ENCODE data around the gene RAVER1. TPM values are rescaled to one million over a fixed set of nuclear protein-coding genes. Genes with fewer than 3 reads are reported as not detected.

RAVER1 gene
- total RNA-seq, 3 donors from 2014 or later, result 10.7 to 17.7 (median 12.3) TPM

DNA sequence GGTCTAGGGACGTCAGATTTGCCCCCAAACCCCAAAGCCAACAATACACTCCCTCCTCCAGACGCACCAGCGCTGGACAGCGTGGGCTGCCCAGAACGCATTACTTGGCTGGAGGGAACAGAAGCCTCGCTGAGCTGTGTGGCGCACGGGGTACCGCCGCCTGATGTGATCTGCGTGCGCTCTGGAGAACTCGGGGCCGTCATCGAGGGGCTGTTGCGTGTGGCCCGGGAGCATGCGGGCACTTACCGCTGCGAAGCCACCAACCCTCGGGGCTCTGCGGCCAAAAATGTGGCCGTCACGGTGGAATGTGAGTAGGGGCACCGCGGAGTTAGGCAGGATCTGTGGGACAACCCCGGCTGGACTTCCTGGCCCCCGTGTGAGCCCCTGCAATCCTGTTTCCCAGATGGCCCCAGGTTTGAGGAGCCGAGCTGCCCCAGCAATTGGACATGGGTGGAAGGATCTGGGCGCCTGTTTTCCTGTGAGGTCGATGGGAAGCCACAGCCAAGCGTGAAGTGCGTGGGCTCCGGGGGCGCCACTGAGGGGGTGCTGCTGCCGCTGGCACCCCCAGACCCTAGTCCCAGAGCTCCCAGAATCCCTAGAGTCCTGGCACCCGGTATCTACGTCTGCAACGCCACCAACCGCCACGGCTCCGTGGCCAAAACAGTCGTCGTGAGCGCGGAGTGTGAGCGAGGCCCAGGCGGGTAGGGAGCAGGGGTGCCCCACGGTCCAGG is 39.5 kb downstream of the RAVER1 start:
- intact Hi-C loops (cut with DNase I; ENCODE audit: low total_unique reads), result no loop called here
- H3K36me3 ChIP-seq, result no peaks in the 10 kb centered on the region
- DNase-seq (ENCODE audit: low spot score in 2 of 2), result no peak
- peak overlapping the region in 2 of 3 donors; percentile 54 to 72 for H3K4me3 ChIP-seq
- peaks cover 24 to 77% of the 10 kb centered on the region in 2 donors for H3K27me3 ChIP-seq
- TF ChIP-seq, protein P1, sequence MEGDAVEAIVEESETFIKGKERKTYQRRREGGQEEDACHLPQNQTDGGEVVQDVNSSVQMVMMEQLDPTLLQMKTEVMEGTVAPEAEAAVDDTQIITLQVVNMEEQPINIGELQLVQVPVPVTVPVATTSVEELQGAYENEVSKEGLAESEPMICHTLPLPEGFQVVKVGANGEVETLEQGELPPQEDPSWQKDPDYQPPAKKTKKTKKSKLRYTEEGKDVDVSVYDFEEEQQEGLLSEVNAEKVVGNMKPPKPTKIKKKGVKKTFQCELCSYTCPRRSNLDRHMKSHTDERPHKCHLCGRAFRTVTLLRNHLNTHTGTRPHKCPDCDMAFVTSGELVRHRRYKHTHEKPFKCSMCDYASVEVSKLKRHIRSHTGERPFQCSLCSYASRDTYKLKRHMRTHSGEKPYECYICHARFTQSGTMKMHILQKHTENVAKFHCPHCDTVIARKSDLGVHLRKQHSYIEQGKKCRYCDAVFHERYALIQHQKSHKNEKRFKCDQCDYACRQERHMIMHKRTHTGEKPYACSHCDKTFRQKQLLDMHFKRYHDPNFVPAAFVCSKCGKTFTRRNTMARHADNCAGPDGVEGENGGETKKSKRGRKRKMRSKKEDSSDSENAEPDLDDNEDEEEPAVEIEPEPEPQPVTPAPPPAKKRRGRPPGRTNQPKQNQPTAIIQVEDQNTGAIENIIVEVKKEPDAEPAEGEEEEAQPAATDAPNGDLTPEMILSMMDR (IDR thresholded peaks at IDR 0.05), result no peak
- TF ChIP-seq POLR2AphosphoS5 (IDR thresholded peaks at IDR 0.05) (no peak), POLR2A (IDR thresholded peaks at IDR 0.05) (no peak)
- H3K9me3 ChIP-seq, result no peaks in the 10 kb centered on the region
- peaks cover 27 to 33% of the 10 kb centered on the region in 2 donors for H3K4me1 ChIP-seq
- H3K27ac ChIP-seq, result no peak overlapping the region

DNA sequence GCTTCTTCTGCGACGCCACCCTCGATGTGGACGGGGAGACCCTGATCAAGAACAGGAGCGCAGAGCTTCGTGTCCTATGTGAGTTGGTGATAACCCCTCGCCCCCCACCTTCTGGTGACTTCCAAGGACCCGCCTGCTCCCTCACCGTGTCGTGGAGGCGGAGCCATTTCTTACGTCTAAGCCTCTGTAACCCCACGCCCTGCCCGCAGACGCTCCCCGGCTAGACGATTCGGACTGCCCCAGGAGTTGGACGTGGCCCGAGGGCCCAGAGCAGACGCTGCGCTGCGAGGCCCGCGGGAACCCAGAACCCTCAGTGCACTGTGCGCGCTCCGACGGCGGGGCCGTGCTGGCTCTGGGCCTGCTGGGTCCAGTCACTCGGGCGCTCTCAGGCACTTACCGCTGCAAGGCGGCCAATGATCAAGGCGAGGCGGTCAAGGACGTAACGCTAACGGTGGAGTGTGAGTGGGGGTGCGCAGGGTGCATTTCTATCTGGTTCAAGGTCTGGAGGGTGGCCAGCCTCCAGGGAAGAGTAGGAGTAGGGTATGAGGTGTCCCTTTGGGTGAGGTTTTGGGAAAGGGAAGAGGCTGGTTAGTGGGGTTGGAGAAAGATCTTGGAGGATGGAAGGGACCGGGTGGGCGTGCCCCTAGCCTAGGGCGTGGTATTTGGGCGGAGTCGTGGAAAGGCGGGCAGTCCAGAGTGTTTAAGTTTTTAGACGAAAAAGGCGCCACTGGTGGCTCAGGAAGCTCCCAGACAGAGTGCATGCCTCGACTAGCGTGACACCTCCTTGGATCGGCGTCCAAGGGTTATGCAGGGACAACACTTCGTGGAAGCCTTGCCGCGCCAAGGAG is 40.3 kb downstream of the RAVER1 start:
- TF ChIP-seq, protein P1 (IDR thresholded peaks at IDR 0.05), result no peak
- intact Hi-C loops (cut with DNase I; ENCODE audit: low total_unique reads), result no loop called here
- no peaks in the 10 kb centered on the region for H3K36me3 ChIP-seq
- peaks cover 24 to 83% of the 10 kb centered on the region in 2 donors for H3K27me3 ChIP-seq
- H3K9me3 ChIP-seq, result no peaks in the 10 kb centered on the region
- DNase-seq (ENCODE audit: low spot score in 2 of 2), result no peak
- peak overlapping the region in 1 of 2 donors; percentile 52 for H3K27ac ChIP-seq
- H3K4me3 ChIP-seq, result peak overlapping the region in 2 of 3 donors; percentile 54 to 72
- peaks cover 27 to 33% of the 10 kb centered on the region in 2 donors for H3K4me1 ChIP-seq

DNA sequence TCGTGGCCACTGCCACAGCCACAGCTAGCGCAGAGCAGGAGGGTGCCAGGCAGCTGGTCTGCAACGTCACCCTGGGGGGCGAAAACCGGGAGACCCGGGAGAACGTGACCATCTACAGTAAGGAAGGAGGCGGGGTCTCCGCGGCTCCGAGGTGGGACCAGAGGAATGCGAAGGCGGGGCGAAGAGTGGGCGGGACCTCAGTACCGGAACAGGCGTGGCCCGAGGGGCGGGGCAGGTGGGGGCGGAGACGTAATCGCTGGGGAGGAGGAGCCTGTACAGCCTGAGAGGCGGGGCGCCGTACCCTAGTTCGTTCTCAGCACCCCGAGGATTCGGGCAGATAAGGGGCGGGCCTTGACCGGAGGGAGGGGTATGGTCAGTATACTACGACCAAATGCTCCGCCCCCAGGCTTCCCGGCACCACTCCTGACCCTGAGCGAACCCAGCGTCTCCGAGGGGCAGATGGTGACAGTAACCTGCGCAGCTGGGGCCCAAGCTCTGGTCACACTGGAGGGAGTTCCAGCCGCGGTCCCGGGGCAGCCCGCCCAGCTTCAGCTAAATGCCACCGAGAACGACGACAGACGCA is 41.0 kb downstream of the RAVER1 start:
- H3K27ac ChIP-seq, result peak overlapping the region; percentile 25 to 52
- H3K9me3 ChIP-seq, result no peaks in the 10 kb centered on the region
- peaks cover 24 to 83% of the 10 kb centered on the region in 2 donors for H3K27me3 ChIP-seq
- H3K4me3 ChIP-seq, result peak overlapping the region; percentile 26 to 72 (median 54)
- H3K36me3 ChIP-seq, result no peaks in the 10 kb centered on the region
- intact Hi-C loops (cut with DNase I; ENCODE audit: low total_unique reads), result no loop called here
- no peak for TF ChIP-seq POLR2AphosphoS5 (IDR thresholded peaks at IDR 0.05)
- no peak for TF ChIP-seq POLR2A (IDR thresholded peaks at IDR 0.05)
- TF ChIP-seq, protein P1 (IDR thresholded peaks at IDR 0.05), result no peak
- DNase-seq (ENCODE audit: low spot score in 2 of 2), result peak; percentile 75 to 92
- peaks cover 27 to 33% of the 10 kb centered on the region in 2 donors for H3K4me1 ChIP-seq

DNA sequence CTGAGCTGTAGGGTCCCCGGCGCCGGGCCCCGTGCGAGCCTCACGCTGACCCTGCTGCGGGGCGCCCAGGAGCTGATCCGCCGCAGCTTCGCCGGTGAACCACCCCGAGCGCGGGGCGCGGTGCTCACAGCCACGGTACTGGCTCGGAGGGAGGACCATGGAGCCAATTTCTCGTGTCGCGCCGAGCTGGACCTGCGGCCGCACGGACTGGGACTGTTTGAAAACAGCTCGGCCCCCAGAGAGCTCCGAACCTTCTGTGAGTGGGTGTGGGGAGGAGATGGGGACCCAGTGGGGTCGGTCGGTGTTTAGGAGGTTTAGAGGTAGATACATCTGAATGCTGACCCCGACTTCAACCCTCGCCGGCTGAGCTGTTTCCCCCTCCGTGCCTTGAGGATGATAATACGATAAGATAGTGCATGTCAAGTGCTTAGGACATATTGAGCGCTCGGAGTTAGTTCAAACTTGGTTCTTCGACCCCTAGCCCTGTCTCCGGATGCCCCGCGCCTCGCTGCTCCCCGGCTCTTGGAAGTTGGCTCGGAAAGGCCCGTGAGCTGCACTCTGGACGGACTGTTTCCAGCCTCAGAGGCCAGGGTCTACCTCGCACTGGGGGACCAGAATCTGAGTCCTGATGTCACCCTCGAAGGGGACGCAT is 41.6 kb downstream of the RAVER1 start:
- Histone ChIP-seq H3K36me3 (no peaks in the 10 kb centered on the region), H3K27me3 (peaks cover 24 to 82% of the 10 kb centered on the region in 2 donors), H3K9me3 (no peaks in the 10 kb centered on the region), H3K27ac (peak overlapping the region; percentile 25 to 32), H3K4me1 (peaks cover 27 to 33% of the 10 kb centered on the region in 2 donors), H3K4me3 (peak overlapping the region; percentile 26 to 72 (median 54))
- intact Hi-C loops (cut with DNase I; ENCODE audit: low total_unique reads), result no loop called here
- no peak for DNase-seq (ENCODE audit: low spot score in 2 of 2)
- TF ChIP-seq POLR2AphosphoS5 (IDR thresholded peaks at IDR 0.05) (no peak), POLR2A (IDR thresholded peaks at IDR 0.05) (no peak)
- TF ChIP-seq, protein P1 (IDR thresholded peaks at IDR 0.05), result no peak
